GM13977 (cell line): ENCODE results near the gene NCOR2.

Experiments used
- DNase-seq: peaks from one replicate; pipeline ENCODE4 v3.0.0; 2012; ENCODE audit warnings: low spot score
- in situ Hi-C: fragments of 300-500 bp; cut with MboI; formaldehyde crosslinking; loops from one replicate; pipeline ENCODE4 v1.12.0; 2022; ENCODE audit warnings: low sequenced_read_pairs, low pct_unique_long_range_greater_than_20kb, mixed read lengths, inconsistent platforms; ENCODE audit not compliant: unreplicated experiment
- TF ChIP-seq, protein P1 (sequence below): IDR thresholded peaks from 2 replicates; pipeline ENCODE4 v1.5.1; 2012; ENCODE audit warnings: mild to moderate bottlenecking, control low read depth; ENCODE audit not compliant: insufficient read depth; ENCODE audit errors: extremely low read depth, missing control alignments

The NCOR2 gene

DNA sequence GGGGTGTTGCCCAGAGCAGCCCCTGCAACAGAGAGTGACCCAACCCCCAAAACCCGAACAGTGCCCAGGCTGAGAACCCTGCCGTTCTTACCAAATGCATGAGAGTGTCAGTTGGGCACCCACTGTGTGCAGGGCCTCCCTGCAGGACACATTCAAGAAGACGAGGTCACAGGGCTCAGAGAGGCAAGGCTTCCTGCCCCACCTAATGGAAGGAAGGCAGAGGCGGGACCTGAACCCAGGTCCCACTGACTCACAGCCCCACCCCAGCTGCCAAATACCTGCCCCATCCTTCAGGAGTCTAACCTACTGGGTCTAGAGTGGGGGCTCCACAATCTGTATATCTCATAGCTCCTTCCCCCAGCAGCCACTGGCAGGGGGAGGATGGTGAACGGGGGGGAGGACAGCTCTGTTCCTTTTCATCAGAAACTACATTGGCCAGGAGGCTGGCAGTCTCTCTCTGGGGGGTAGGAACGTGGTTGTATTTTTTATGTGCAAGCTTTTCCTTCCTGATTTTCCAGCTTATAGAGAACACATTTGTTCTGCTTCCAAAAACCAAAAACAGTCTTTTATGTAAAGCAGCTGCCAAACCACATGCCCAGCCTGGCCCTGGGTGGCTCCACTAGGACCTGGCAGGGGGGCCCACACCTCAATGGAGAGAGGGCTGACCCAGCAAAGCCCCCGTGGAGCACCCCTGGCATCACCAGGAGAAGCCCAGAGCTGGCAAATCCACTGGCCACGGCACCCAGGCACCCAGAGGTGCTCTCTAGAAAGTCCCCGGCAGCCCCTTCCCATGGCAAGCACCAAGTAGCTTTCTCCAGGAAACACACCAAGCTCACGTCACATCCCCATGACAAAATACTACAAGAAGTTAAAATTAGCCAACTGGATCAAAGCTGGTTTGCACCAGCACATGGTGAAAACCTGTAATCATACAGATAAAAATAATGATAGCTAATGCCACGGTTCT, 17.0 kb downstream of the NCOR2 start:
- TF ChIP-seq, protein P1, sequence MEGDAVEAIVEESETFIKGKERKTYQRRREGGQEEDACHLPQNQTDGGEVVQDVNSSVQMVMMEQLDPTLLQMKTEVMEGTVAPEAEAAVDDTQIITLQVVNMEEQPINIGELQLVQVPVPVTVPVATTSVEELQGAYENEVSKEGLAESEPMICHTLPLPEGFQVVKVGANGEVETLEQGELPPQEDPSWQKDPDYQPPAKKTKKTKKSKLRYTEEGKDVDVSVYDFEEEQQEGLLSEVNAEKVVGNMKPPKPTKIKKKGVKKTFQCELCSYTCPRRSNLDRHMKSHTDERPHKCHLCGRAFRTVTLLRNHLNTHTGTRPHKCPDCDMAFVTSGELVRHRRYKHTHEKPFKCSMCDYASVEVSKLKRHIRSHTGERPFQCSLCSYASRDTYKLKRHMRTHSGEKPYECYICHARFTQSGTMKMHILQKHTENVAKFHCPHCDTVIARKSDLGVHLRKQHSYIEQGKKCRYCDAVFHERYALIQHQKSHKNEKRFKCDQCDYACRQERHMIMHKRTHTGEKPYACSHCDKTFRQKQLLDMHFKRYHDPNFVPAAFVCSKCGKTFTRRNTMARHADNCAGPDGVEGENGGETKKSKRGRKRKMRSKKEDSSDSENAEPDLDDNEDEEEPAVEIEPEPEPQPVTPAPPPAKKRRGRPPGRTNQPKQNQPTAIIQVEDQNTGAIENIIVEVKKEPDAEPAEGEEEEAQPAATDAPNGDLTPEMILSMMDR = no peak
- no peak for DNase-seq
- in situ Hi-C loops = no loop called here

DNA sequence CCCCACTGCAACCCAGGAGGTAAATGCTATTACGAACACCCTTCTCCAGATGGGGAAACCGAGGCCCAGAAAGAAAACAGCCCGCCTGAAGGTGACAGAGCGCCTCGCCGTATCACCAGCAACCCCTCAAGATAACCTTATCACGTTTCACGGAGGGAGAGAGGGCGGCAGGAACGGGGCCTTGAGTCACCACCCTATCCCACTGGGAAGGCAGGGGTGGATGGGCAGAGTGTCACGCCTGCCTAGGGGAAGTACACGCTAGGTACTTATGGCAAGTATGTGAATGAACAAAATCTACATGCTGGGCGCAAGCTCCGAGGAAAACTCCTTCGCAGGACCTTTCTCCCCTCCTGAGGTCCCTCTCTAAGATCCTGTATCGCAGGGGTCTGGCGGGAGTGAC, 17.8 kb downstream of the NCOR2 start:
- in situ Hi-C loops = no loop called here
- TF ChIP-seq, protein P1 = no peak
- no peak for DNase-seq

DNA sequence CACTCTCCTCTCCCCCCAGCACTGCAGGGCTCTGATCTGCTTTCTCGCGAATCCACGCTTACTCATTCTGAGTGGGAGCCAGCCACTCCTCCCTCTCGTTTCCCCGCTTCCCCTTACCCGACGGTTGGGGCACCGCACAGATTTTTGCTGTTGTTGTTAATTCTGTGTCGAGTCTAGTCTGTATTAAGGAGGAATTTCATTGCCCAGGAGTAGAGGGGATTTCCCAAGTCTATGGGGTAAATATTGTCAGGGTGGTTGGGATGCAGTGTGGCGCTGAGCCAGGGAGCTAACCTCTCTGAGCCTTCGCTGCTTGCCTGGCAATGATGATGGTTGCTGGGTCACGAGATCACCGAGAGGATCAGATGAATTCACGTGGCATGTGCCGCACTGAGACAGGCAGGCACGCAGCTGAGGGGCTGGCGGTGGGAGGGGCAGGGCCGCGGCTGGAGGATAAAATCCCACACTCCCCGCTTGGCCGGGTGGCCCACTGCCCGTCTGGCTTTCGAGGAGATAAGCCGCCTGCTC, 18.5 kb downstream of the NCOR2 start:
- TF ChIP-seq, protein P1 = no peak
- in situ Hi-C loops = no loop called here
- DNase-seq = no peak

DNA sequence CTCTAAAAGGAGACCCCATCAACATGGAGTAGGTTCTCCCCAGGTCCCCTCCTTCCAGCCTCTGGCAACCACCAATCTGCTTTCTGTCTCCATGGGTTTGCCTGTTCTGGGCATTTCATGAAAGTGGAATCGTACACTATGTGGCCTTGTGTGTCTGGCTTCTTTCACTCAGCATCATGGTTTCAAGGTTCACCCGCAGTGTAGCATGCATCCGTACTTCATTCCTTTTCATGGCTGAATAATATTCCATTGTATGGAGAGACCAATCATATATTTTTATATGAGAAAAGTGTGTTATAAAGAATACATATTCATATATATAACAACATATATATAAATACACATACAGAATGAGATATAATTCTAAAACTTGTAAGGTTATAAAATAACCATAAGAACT, 19.8 kb downstream of the NCOR2 start:
- in situ Hi-C loops = no loop called here
- no peak for DNase-seq
- TF ChIP-seq, protein P1 = no peak

DNA sequence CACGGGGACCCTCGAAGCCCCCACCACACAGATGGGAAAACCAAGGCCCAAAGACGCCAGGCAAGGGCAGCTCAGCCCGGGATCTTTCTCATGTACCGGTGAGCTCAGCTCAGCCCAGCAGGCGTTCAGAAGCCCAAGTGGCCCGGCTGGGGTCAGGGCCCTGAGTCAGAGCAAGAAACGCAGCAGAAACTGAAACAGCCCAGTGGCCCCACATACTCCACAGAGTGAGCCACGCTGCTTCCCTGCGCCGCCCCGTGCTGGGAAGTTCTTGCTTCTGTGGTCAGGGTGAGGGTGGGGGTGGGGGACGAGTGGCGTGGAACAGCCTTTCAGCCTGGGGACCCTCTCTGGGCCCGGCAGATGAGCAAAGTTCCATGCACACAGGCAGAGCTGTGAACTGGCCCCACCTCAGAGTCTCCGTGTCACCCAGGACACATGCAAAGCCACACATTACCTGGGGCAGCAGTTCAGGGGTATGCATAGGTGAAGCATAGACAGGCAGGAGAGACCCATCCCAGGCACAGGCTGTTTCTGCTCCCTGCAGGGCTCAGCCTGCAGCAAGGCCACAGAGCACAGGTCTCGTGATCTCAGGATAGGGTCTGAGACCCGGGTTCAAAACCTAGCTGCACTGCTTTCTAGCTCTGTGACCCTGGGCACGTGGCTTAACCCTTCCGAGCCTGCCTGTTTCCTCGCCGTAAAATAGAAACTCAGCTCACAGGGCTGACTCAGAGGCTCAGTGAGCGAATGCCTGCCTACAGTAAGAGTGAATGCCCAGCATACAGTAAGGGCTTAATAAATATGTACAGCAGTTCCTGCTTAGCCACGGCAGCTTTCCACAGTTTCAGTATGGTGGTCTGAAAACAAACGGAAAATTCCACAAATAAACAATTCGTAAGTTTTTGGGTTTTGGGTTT, 21.6 kb downstream of the NCOR2 start:
- TF ChIP-seq, protein P1 = no peak

DNA sequence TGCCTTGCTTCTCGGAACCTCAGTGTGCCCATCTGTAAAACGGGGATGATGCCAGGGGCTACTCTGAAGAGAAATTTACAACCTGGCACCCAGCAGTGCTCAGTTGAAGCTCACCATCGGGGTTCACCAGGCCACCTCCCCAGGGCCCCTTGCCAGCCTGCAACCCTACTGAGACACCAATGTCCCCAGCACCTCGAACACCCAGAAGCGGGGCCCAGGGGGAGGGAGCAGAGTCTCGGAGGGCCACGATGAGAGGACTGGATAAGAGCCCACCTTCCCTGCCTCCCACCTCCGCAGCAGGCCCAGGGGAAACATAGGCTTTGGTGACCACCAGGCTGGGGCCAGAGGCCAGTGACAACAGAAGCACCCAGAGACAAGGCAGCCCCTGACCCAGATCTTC, 22.4 kb downstream of the NCOR2 start:
- no peak for DNase-seq
- TF ChIP-seq, protein P1 = no peak
- in situ Hi-C loops = no loop called here

More for the DNA sequence above, 21.6 kb downstream of the NCOR2 start:
- peak; percentile 87 for DNase-seq
- in situ Hi-C loops = no loop called here
